PFSK-1 (cell line): ENCODE measurements around the gene TTC39C.

Experiments
- POLR2AphosphoS5 ChIP-seq: IDR thresholded peaks from 2 replicates; pipeline ENCODE4 v1.6.1; 2012; ENCODE audit warnings: low read depth, mild to moderate bottlenecking, control low read depth, low read length, moderate library complexity
- TAF1 ChIP-seq: IDR thresholded peaks from 2 replicates; pipeline ENCODE4 v1.6.1; 2012; ENCODE audit warnings: low read length, control low read depth, borderline replicate concordance; ENCODE audit not compliant: insufficient read depth
- TF ChIP-seq, protein P1 (sequence below), 2 experiments: IDR thresholded peaks; 2 replicates each; pipeline versions ENCODE4 v1.6.1 to v1.8.0; 2011 to 2012; ENCODE audit warnings: low read depth in 2 of 2, low read length in 2 of 2, control low read depth in 1 of 2, inconsistent platforms in 1 of 2, mild to moderate bottlenecking in 1 of 2, moderate library complexity in 1 of 2; ENCODE audit not compliant: insufficient read depth in 1 of 2

DNA sequence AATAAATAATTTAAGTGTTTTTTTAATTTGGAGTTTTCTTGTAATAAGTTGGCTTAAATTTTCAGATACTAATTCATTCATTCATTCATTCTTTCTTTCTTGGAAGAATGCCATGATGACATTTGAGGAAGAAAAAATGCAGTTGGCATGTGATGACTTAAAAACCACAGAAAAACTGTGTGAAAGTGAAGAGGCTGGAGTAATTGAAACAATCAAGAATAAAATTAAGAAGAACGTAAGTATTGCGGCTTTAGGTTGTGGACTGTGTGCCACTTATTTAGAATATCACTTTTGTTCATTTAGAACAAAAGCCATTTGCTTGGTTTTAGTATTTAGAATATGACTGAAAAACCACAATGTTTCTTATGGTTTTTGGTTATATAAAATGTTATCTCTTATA, 51.4 kb downstream of the TTC39C start:
- TF ChIP-seq, protein P1, sequence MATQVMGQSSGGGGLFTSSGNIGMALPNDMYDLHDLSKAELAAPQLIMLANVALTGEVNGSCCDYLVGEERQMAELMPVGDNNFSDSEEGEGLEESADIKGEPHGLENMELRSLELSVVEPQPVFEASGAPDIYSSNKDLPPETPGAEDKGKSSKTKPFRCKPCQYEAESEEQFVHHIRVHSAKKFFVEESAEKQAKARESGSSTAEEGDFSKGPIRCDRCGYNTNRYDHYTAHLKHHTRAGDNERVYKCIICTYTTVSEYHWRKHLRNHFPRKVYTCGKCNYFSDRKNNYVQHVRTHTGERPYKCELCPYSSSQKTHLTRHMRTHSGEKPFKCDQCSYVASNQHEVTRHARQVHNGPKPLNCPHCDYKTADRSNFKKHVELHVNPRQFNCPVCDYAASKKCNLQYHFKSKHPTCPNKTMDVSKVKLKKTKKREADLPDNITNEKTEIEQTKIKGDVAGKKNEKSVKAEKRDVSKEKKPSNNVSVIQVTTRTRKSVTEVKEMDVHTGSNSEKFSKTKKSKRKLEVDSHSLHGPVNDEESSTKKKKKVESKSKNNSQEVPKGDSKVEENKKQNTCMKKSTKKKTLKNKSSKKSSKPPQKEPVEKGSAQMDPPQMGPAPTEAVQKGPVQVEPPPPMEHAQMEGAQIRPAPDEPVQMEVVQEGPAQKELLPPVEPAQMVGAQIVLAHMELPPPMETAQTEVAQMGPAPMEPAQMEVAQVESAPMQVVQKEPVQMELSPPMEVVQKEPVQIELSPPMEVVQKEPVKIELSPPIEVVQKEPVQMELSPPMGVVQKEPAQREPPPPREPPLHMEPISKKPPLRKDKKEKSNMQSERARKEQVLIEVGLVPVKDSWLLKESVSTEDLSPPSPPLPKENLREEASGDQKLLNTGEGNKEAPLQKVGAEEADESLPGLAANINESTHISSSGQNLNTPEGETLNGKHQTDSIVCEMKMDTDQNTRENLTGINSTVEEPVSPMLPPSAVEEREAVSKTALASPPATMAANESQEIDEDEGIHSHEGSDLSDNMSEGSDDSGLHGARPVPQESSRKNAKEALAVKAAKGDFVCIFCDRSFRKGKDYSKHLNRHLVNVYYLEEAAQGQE (IDR thresholded peaks at IDR 0.05; ENCODE audit: insufficient read depth in 1 of 2, low read depth in 2 of 2, low read length in 2 of 2), result no peak
- no peak for TF ChIP-seq POLR2AphosphoS5
- no peak for TF ChIP-seq TAF1
